ENCODE results near the gene NUDC. TPM values are rescaled to one million over a fixed set of nuclear protein-coding genes. Genes with fewer than 3 reads are reported as not detected.
"Not testable (repeated sequence)": the region's sequence is repeated elsewhere in the genome, so short reads cannot be mapped to it uniquely, and the experiment has no call there.

Gene NUDC
- total and polyA plus RNA-seq, 8 donors = 56.2 to 94.6 (median 70.8) TPM

DNA sequence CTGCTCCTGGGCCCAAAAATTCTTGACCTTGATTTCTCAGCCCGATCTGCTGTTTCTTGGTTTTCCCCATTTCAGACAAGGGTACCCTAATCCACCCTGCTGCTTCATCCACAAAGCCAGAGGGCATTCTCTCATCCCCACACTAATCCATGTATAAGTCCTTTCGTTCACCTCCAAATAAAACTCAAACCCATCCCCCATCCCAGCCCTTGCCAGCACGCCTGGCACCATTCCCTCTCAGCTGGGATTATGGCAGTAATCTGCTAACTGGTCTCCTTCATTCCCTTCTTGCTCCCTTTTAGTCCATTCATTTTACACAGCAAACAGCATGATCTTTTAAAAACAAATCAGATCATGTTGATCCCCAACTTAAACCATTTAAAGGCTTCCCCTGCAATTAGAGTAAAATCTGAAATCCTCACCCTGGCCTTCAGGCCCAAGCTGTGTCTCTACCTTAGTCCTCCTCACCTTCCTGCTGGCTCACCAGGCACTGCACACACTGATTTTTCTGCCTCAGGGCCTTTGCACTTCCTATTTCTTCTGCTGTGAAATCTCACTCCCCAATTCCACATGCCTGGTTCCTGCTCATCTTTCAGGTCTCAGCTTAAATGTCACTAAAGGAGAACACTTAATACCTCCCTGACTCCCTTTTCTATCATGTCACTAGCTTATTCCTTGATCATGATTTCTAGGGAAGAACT is 59.8 kb downstream of the NUDC start:
- DNase-seq (no peak), ATAC-seq (no peak)
- TF ChIP-seq, protein P1, sequence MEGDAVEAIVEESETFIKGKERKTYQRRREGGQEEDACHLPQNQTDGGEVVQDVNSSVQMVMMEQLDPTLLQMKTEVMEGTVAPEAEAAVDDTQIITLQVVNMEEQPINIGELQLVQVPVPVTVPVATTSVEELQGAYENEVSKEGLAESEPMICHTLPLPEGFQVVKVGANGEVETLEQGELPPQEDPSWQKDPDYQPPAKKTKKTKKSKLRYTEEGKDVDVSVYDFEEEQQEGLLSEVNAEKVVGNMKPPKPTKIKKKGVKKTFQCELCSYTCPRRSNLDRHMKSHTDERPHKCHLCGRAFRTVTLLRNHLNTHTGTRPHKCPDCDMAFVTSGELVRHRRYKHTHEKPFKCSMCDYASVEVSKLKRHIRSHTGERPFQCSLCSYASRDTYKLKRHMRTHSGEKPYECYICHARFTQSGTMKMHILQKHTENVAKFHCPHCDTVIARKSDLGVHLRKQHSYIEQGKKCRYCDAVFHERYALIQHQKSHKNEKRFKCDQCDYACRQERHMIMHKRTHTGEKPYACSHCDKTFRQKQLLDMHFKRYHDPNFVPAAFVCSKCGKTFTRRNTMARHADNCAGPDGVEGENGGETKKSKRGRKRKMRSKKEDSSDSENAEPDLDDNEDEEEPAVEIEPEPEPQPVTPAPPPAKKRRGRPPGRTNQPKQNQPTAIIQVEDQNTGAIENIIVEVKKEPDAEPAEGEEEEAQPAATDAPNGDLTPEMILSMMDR (IDR thresholded peaks at IDR 0.05) = no peak
- H3K27me3 ChIP-seq = peaks cover 0 to 15% of the 10 kb centered on the region in 2 donors
- H3K9me3 ChIP-seq = no peaks in the 10 kb centered on the region
- H3K27ac ChIP-seq = no peak overlapping the region
- no peak overlapping the region for H3K4me3 ChIP-seq
- no peaks in the 10 kb centered on the region for H3K4me1 ChIP-seq
- H3K36me3 ChIP-seq = no peaks in the 10 kb centered on the region
- intact Hi-C loops (cut with DNase I) = no loop called here

DNA sequence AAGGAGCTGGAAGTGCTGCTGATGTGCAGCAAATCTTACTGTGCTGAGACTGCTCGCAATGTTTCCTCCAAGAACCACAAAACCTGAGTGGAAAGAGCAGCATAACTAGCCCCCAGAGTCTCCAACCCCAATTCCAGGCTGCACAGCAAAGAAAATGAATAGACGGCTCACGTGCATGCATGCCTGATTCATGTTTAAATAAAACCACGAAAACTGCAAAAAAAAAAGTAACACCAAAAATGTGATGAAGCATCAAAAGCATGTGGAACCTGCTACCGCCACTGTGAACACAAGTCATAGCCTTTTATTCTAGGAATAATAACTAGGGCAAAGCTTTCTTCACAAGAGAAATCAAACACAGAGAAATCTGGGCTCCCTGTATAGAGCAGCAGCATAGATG is 62.3 kb downstream of the NUDC start:
- TF ChIP-seq, protein P1 (IDR thresholded peaks at IDR 0.05) = no peak
- H3K4me3 ChIP-seq = no peak overlapping the region
- ATAC-seq = no peak
- H3K27ac ChIP-seq = no peak overlapping the region
- no peaks in the 10 kb centered on the region for H3K4me1 ChIP-seq
- intact Hi-C loops (cut with DNase I) = no loop called here
- no peaks in the 10 kb centered on the region for H3K9me3 ChIP-seq
- H3K27me3 ChIP-seq = peaks cover 0 to 30% of the 10 kb centered on the region in 2 donors
- DNase-seq = no peak
- H3K36me3 ChIP-seq = no peaks in the 10 kb centered on the region

DNA sequence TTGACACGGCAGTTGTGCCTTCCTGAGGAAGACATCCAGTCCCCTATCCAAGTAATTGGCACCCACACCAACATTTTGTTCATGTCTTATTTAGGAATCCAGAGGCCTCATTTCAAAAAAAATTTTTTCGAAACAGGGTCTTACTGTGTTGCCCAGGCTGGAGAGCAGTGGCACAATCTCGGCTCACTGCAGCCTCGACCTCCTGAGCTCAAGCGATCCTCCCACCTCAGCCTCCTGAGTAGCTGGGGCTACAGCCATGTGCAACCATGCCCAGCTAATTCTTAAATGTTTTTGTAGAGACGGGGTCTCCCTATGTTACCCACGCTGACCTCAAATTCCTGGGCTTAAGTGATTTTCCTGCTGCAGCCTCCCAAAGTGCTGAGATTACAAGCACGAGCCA is 62.7 kb downstream of the NUDC start:
- Histone ChIP-seq H3K27me3 (peaks cover 0 to 30% of the 10 kb centered on the region in 2 donors), H3K27ac (no peak overlapping the region), H3K9me3 (no peaks in the 10 kb centered on the region), H3K36me3 (no peaks in the 10 kb centered on the region), H3K4me1 (no peaks in the 10 kb centered on the region), H3K4me3 (no peak overlapping the region)
- no peak for ATAC-seq
- TF ChIP-seq, protein P1 (IDR thresholded peaks at IDR 0.05) = no peak
- intact Hi-C loops (cut with DNase I) = no loop called here
- no peak for DNase-seq

DNA sequence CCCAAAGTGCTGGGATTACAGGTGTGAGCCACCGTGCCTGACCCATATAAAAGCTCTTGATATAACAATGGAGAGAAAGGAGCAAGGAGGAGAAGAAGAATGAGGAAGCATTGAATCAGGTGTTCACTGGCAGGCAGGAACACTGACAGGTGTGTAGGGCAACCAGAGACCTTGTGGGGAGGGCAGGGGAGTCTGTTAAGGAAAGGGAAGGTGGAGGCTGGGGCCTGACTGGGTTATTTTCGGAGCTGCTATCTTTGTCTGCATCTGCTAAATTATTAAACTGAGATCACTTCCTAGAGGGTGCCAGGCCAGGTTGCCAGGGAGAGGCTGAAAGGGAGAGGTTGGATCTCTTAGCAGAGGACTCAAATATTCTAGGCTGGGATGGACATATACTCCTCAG is 65.1 kb downstream of the NUDC start:
- intact Hi-C loops (cut with DNase I) = no loop called here
- no peak for DNase-seq
- no peaks in the 10 kb centered on the region for H3K36me3 ChIP-seq
- ATAC-seq = no peak
- peaks cover 0 to 49% of the 10 kb centered on the region in 2 donors for H3K27me3 ChIP-seq
- peaks cover 0 to 14% of the 10 kb centered on the region in 2 donors for H3K4me1 ChIP-seq
- H3K4me3 ChIP-seq = no peak overlapping the region
- TF ChIP-seq, protein P1 (IDR thresholded peaks at IDR 0.05) = no peak
- H3K9me3 ChIP-seq = no peaks in the 10 kb centered on the region
- no peak overlapping the region for H3K27ac ChIP-seq

DNA sequence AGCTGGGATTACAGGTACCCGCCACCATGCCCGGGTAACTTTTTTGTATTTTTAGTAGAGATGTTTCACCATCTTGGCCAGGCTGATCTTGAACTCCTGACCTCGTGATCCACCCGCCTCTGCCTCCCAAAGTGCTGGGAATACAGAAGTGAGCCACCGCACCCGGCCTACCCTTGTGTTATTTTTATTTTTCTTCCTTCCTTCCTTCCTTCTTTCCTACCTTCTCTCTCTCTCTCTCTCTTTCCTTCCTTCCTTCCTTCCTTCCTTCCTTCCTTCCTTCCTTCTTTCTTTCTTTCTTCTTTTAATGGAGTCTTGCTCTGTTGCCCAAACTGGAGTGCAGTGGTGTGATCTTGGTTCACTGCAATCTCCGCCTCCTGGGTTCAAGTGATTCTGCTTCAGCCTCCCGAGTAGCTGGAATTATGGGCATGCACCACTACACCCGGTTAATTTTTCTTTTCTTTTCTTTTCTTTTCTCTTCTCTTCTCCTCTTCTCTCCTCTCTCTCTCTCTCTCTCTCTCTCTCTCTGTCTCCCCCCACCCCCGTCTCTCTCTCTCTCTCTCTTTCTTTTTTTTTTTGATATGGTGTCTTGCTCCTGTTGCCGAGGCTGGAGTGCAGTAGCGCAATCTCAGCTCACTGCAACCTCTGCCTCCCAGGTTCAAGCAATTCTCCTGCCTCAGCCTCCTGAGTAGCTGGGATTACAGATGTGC is 68.0 kb downstream of the NUDC start:
- DNase-seq; intact Hi-C loops (cut with DNase I); H3K4me3 ChIP-seq; H3K36me3 ChIP-seq; H3K9me3 ChIP-seq; ATAC-seq; H3K27ac ChIP-seq: not testable (repeated sequence)
- H3K27me3 ChIP-seq = peaks cover 8 to 68% of the 10 kb centered on the region in 2 donors
- peaks cover 0 to 31% of the 10 kb centered on the region in 2 donors for H3K4me1 ChIP-seq
